ENCODE data around the gene TTC3.

GRCh38 chr21:37074197-37074510 lies 1.1 kb downstream of the TTC3 start:
- TF ChIP-seq POLR2AphosphoS5 (IDR thresholded peaks at IDR 0.05) (no peak), CTCF (IDR thresholded peaks at IDR 0.05) (no peak), POLR2A (IDR thresholded peaks at IDR 0.05) (no peak)

Measured in prostate gland (tissue), 2 donors.